SW480 (cell line): ENCODE results near the gene IGF2.

Source experiments
- DNase-seq: peaks from one replicate; pipeline ENCODE4 v3.0.0-alpha.2; 2016; ENCODE audit warnings: low spot score

The IGF2 gene

DNA sequence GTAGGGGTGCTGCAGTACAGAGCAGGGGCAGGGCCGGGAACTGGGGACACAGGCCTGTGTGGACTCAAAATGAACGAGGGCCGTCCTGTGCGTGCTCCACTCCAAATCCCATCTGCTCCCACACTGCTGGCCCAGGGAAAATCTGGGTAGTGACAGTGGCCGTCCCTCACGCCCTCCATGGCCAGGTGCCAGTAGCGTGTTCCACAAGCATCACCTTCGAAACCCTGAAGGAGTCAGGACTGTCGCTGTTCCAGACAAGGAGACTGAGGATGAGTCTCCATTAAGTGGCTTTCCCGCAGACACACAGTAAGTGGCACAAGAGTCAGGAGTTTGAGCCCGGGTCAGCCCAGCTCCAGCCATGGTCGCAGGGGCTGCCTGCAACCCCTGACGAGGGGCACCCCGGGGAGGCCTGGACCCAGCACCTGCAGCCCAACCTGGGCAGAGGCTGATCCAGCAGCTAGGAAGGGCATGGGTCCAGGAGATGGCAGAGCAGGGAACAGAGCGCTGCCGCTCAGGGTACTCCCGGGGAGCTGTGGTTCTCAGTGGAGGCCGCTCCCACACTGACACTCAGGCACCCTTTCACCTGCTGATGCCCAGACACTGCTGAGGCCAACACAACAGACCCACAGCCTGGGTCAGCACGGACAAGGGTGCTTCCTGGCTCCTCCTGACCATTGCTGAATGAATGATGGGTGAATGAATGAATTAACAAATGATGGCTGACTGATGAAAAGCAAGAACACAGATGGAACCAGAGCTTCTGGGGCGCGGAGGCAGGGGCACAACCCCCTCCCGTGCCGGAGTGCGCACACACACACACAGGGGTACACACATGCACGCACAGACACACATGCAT lies 35.3 kb downstream of the IGF2 start:
- DNase-seq = no peak

DNA sequence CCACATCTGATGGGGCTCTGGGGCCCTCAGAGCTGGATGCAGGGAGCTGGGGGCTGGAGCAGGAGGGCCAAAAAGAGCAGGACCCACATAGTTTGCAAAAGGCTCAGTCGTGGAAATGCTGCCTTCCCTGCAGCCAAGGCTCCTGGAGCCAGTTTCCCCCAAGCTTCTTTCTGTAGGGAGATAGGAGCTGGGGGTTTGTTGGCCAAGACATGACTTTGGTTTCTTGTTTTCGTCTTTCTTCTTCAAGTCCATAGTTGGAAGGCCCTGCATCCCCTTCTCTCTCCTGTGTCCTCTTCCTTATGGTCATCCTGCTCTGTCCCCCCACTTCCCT lies 36.3 kb downstream of the IGF2 start:
- DNase-seq = no peak

DNA sequence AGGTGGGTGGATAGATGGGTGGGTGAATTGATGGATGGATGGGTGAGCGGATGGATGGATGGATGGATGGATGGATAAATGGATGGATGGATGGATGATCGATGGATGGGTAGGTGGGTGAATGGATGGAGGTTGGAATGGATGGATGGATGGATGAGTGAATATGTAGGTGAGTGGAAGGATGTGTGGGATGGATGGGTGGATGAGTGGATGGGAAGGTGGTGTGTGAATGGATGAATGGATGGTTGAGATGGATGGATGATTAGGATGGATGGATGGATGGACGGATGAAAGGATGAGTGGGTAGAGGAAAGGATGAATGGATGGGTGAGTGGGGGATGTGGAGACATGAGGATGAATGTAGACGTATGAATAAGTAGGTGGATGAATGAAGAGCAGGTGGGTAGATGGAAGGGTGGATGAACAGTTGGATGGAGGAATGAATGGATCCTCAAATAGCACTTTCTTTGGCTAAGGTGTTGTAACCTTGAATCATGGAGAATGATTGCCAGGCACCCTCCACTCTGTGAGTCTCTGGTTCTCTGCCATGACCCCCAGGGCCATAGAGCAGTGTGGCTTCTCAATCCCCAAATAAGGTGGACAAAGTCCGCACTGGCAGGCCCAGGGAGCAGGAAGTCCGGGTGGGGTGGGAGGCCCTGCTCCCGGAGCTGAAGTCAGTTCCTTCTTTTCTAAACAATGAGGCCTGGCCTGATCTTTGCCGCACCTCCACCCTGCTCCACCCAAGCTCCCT lies 36.9 kb downstream of the IGF2 start:
- no peak for DNase-seq

DNA sequence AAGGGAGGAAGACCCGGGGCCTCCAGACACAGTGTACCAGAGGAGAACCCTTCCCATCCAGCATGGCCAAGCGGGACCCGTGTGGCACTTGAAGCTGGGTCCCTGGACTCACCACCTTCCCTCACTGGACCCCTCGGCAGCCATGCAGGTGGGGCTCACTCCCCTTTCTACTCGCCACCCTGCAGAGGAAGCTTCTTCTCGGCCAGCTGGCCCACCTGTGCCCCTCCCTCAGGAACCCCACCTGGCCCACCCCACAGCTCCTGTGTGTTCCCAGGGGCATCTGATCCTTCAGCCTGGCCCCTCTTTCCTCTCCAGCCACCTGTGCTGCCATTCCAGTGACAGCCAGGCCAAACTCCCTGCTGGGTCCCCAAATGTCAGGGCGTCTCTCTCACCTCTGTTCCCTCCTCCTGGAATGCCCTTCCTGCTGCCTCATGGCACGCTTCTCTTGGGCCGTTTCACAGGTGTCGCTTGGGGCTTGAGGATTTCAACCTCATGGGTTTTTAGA lies 38.0 kb downstream of the IGF2 start:
- DNase-seq = no peak

DNA sequence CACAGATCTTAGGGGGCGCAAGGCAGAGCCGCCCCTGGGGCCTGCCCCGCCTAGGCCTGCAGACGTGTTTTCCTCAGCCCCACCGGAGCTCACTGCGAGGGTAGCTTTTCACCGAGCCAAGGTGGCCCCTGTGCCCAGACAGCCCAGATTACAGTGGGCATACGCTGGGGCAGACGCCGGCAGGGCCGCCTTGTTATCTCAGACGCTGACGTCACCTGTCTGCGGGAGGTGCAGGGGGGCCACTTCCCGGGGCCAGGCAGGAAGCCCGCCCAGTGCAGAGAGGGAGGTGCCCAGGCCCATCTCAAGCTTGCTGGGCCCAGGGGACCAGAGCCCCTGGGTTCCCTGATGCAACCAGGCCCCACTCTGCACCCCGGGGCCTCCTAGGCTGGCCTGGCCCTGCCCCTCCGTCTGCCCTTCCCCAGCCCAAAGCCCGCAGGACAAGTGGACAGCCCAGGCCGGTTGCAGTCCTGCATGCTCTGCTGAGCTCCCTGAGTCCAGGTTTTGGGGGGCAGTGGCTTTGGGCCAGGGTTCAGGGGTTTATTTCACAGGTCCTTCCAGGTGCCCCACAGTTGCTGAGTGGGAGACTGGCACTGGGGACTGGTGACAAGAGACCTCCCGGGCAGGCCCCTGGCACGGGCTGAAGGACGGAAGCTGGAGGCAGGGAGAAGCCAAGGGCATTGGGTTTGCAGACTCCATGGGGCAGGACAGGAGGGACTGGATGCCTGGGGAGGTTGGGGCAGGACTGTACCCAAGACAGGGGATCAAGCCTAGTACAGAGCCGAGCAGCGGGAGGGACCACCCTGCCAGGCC lies 38.6 kb downstream of the IGF2 start:
- no peak for DNase-seq

DNA sequence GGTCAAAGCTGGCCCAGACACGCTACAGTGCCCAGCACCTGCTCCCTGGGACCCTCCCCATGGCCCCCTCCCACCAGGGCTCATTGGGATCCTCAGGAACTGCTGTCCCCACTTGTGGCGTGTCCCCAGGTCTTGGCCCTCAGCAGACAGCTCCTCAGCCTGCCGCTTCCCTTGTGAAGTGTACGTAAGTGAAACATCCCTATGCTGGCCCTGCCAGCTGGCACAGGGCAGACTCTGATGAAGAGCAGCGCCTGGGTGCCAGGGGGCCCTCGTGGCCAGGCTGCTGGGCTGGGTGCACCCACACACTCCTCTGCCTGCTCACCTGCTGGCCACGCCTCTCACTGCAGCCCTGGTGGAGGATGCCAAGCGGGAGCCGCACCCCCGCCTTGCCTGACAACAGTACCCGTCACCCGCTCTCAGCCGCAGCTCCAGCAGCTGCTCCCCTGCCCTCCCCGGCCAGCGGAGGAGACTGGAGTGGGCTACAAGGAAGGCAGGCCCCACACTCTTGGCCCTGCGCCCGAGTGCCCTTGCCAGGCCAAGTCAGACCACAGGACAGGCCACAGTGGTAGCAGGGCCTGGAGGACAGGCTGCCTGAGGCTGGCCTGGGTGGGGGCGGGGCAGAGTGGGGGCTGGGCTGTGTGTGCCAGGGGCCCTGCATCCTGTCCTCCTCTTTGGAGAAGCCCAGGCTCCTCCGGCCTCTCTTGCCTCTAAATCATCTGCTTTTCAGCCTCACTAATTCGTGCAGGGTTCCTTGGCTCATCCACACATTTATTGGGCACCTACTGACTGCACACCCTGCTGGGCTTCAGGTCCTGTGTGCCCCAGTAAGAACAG lies 39.5 kb downstream of the IGF2 start:
- DNase-seq = peak; percentile 69

DNA sequence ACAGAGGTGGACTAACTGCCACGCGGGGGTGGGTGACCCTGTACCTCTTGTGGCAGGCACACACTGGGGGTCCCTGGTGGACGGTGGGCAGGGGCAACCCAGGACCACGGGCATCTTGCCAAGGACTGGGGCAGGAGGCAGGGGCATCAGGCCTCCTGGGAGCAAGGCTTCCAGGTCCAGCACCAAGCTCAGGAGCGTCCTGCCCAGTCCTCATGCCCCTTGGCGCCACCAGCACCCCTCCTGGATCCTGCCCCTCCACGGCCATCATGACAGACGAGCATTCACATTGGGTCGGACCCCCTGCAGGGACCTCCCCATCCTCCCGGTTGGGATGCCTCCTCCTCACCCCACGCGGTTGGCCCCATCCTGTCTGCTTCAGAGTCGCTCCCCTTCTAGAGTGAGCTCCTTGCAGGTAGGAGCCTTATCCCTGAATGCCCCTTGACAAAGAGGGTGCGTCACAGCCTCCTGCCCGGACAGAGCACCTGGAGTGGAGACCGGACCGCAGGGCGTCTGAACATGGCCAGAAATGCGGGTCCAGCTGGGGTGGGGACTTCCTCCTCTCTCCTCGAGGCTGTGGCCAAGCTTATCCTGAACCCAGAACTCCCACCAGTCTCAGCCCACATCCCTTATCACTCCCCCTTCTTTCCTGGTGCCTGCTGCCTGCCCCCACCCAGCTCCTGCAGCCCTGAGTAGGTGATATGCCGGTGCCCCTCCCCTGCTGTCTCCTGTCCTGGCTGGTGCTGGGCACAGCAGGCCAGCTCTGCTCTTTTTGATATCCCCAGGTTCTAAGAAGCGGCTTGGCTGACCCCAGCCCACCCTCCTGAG lies 40.3 kb downstream of the IGF2 start:
- no peak for DNase-seq

DNA sequence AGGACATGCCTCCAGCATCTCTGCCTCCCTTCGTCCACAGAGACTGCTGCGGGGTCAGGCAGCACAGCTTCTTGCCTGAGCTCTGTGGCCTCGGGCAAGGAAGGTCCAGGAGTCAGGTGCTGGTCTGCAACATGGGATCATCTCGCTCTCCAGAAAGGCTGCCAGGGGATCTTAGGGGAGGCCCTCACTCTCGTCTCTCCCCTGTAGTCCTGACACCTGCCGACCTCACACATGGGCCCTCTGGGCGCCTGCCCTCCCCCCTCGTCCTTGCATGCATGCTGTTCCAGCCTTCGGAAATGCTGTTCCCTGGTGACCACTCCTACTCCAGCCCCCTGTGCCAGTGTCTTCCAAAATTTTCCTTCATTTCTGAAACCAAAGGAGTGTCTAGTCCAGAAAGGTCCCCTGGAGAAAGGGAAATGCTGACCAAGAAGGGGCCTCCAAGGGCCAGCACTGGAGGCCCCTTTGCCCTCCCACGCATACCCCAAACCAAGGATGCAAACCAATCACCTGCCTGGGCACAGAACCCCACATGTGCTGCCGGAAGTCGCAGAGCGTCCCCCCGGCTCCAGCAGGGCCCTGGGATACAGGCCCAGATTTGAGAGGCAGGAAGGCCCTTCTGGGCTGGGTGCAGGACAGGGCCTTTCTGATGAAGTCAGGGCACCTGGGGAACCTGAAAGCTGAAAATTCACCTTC lies 41.0 kb downstream of the IGF2 start:
- no peak for DNase-seq

DNA sequence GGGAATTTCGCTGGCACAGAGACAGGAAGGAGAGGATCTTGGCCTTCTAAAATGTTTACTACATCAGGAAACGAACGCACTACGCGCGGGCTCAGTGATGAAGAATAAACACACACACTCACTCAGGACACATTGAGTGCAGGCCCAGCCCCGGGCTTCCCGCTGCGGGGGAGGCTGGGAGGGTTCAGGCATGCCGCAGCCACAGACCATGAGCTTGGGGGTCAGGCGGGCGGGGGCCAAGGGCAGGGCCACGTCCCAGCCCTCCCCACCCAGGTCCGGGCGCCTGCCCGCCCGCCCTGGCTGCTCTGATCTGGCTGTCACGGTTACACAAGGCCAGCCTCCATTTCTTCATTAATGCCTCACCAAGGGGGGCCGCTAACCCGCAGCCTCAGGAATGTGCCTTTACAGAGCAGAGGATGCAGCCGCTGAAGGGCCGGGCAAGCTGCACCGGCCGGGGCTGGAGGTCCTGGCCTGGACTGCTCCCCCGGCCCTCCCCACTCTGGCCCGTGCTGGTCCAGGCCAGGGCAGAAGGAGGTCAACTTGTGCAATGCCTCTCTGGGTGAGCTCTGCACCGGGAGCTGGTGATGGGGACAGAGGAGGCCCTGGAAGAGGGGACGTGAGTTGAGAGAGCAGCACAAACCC lies 41.7 kb downstream of the IGF2 start:
- DNase-seq = peak; percentile 42

DNA sequence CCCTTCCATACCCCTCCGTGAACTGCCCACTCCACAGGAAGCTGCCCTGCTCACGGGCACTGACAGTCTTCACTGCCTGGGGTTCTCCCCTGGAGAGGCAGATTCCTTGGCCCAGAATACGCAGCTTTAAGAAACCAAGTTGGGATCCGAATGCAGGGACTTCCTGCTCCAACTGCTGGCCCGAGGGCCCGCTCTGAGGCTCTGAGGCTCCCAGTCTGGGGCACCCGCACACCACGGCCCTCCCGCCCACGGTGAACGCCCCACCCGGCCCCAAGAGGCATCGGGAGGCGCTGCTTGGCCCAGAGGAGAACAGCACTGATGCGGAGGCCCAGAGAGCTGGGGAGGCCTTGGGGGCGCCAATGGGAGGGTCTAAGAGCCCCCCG lies 42.3 kb downstream of the IGF2 start:
- DNase-seq = no peak

DNA sequence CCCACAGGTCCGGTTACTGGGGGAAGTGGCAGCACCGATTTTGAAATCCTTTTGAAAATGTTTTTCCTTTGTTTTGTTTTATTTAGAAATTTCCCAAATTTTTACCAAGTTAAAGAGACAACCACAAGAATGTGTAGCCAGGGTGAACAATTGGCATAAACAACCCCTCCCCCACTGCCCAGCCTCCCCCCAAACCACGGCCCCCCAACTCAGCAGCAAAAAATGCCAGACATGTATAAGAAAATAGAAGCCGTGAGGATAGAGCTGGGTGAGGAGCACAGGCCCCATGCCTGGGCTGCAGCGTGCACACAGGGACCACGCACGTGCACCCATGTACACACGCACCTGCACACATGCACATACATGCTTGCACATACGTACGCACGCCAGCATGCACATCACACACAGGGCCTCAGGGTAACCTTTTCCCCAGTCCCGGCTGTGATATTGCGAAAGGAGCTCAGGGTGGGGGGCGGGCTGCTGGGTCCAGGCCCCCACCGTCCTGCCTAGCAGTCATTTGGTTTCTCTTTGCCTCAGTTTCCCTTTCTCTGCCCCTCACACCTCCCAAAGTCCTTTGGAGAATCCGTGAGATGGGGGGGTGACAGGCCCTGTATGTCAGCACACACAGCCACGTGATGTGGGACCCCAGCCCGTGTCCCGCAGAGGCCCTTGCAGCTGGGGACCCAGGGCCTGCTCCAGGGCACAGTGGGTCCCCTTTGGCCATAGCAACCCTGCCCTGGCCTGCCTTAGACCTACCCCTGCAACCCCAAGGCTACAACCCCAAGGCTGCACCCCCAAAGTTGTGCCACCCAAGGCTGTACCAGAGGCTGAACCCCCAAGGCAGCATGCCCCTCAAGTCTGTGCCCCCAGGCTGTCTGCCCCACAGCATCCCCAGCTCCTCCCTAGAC lies 42.9 kb downstream of the IGF2 start:
- DNase-seq = no peak

DNA sequence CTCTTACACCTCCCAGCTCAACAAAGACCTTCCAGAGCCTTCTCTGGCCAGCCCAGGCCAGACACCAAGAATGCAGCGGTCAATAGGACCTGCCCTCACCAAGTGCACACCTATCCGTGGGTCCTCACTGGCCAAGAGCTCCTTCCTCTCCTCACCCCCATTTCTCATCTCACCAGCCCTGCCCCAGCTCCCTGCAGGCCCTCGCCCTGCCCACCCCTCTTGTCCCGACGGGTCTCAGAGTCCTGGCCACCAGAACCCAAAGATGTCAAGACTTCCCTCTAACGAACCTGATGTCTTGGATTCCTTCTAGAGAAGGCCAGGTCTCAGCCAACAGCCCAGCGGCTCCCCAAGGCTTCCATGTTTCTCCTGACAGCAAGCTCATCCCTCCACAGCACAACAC lies 43.6 kb downstream of the IGF2 start:
- DNase-seq = no peak

DNA sequence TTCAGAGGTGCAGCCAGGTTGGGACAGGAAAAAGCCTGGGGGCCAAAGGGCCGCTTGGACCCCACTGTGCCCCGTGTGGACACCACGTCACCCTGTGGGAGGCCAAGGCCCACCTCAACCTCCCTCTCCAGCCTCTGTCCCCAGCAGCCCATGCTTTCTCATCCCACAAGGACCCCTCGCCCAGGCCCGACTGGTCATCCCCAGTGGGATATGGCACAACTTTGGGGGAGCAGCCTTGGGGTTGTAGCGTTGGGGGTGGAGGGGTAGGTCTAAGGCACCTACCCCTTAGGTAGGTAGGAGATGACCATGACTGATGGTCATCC lies 44.0 kb downstream of the IGF2 start:
- DNase-seq = no peak

DNA sequence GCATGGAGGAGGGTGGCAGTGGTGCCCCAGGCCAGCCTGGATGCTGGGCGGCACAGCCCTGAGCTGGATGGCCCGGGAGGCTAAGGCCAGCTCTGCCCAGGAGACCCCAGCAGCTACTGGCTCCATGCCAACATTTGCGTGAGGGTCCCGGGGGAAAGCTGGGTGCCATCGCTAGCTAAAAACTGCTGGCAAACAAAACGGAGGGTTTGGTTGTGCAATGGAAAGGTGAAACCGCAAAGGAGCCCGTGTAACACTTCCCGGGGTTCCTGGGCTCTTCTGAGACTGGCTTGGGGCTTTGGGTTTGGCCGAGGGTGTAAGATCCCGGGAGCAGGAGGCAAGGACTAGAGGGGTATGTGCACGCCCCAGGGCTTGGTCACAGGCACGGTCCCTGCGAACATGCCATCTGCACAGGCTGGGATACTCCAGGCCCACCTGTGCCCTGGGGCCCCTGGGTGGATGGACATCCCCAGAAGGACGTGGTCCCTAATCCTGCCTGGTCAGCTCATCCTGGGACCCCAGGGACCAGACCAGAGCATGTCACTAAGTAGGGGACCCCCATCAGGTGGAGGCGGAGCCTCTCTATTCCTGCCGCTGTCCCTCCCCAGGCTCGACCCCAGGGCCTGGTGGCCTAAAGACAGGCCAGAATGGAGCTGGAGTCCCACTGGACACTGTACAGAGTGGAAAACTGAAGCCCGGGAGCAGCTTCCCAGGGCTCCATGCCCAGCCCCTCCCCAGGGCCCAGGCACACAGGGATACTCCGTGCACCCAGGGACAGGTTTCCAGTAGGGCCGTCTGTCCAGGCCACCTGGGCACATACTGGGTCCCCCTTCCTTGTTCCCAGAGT lies 44.6 kb downstream of the IGF2 start:
- DNase-seq = no peak

DNA sequence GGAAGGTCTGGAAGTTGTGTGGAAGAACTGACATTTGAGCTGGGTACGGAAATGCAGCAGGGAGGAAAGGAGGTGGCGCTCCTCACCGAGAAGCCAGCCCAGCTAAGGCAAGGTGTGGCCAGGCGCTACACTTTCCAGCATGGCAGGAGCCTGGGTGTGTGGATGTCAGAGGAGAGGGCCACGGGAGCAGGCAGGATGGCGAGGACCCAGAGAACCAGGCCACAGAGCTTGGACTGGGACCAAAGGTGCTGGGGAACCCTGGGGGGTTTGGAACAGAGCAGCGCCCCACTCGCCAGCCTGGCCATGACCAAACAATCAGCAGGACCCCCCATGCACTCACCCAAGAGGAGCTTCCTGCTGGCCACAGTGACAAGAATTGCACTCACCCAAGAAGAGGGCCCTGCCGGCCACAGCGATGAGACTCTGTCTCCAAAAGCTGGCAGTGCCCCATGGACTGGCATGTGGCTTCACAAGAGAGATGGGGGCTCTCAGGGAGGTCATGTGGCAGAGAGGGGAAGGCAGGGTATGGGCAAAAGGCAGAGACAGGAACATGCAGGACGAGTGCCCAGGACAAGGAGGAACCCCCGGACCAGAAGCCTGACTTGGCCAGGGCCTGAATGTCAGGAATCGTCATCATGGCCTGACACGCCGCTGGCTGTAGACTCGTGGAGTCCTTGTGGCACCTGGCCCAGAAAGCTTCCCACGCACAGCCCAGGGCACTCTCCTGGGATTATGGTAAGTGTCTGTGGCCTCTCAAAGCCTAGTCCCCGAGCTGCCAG lies 45.4 kb downstream of the IGF2 start:
- no peak for DNase-seq

DNA sequence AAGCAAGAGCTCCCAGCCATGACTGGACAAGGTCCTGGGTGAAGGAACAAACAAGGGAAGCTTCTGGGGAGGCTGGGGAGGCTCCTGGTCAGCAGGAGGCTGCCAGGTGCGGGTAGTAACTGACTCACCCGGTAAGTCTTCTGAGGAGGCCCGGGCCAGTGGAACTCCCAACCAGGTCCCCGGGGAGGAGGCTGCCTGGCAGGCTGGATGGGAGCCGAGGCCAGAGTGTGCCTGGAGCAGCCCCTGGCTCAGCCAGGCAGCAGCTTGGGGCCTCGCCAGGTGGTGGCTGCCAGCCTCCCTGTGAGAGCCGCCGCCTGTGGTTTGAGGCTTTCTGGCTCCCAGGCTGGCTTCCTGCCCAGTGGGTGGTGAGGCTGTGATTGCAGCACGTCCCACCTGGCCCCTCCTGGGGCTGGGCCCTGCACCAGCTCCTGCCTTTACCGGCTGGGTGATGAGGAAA lies 46.2 kb downstream of the IGF2 start:
- DNase-seq = peak; percentile 80

DNA sequence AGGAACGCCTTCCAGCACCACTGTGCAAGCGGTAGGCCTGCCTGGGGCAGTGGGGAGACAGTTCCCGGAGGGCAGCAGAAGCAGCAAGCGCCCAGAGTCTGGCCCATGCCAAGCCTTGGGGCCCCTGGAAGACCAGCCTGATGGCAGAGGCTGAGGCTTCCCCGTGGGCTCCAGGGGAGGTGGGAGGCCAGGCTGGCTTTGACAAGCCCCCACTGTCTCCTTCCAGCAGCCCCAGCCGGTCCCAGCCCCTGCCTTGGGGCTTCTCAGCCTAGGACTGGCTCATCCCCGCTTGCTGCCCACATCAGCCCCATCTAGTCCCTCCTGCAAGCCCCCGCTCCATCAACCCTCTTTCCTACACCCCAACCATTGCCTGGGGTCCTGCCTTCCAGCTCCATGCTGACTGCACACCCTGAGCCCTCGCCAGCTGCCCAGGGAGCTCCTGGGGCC lies 46.7 kb downstream of the IGF2 start:
- DNase-seq = no peak
